ENCODE data around the gene TMEM179.

- TF ChIP-seq CTCF (IDR thresholded peaks at IDR 0.05) (no peak), POLR2A (IDR thresholded peaks at IDR 0.05) (no peak)
These were observed 16.9 kb downstream of the TMEM179 start for GRCh38 chr14:104587641-104588040.
